ENCODE results near the gene KLHL12.

- TF ChIP-seq CTCF (IDR thresholded peaks at IDR 0.05; ENCODE audit: insufficient read depth, low read depth, low read length) (no peak), EZH2 (IDR thresholded peaks at IDR 0.05; ENCODE audit: insufficient read depth, low read length) (no peak)
Measured at GRCh38 chr1:202860744-202861419, 66.2 kb downstream of the KLHL12 start.

Data from astrocyte (in vitro differentiated cells and primary cell).